Activated CD4-positive, CD25-positive, alpha-beta regulatory T cell treated with anti-CD3 and anti-CD28 coated beads, Interleukin-2, amount 50 U/mL, for 16 hours (primary cell): ENCODE data around the gene NTRK2.
"Not testable (repeated sequence)": the region's sequence is repeated elsewhere in the genome, so short reads cannot be mapped to it uniquely, and the experiment has no call there.

Experiments used
- DNase-seq: peaks from one replicate; pipeline ENCODE4 v3.0.0-alpha.2; 2020; ENCODE audit warnings: low read depth, low spot score

Gene NTRK2

DNA sequence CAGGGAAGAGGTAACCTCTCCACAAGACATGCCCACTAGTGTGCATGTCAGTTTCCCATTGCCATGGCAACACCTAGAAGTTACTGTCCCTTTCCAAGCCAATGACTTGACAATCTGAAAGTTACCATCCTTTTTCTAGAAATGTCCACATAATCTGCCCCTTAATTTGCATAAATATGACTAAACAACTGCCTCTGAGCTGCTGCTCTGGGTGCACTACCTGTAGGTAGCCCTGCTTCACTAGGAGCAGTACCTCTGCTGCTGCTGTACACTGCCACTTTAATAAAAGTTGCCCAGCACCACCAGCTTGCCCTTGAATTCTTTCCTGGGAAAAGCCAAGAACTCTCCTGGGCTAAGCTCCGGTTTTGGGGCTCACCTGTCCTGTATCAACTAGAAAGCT, 392.4 kb downstream of the NTRK2 start:
- no peak for DNase-seq

DNA sequence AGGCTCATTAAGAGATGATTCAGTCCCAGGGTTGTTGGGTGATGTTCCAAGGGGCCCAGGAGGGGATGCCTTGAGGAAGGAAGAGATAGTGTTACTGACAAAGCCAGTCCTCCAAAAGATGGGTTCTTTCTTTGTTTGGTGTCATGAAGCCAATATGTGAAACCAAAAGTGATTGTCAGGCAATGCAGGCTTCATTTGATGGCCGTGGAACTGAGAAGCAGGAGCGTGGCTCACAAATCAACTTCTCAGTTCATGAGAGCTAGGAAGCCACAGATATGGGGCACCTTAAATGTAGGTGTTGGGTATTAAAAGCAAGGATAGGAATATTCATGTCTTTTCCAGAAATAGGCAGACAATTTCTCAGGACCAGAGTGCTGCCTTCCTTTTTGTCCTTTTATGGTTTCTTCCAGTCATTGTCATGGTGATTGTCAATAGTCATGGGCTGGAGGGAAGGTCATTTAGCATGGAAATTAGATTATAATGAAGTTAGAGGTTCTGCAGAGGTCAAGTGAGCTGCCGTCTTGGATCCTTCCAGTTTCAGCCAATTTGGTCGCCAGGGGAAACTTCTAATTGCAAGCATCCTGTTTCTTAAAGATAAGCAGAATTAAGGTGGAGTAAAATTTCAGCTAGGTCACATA, 393.0 kb downstream of the NTRK2 start:
- no peak for DNase-seq

DNA sequence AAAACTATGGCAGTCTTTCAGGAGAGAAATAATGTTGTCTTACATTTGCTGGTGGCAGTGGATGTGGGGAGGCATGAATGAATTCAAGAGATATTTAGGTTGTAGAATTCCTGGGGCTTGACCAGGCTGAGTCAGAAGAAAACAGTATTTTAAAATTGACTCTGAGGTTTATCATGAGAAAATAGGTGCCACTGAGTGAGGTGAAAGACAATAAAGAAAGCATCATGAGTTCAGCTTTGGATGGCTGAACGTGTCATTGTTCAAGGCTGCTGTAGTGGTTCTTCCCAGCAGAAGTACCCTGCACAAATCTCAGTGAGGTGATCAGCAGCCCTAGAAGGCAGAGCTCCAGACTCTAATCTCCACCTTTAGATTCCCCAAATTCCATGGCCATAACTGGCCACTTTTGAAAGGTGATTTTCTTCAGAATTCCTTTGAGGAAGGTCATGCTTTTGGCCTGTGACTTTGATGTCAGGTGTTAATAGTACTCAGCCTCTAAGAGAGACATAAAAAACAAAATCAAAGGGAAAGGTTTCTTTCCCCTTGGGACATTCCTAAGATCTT, 395.4 kb downstream of the NTRK2 start:
- DNase-seq, result no peak

DNA sequence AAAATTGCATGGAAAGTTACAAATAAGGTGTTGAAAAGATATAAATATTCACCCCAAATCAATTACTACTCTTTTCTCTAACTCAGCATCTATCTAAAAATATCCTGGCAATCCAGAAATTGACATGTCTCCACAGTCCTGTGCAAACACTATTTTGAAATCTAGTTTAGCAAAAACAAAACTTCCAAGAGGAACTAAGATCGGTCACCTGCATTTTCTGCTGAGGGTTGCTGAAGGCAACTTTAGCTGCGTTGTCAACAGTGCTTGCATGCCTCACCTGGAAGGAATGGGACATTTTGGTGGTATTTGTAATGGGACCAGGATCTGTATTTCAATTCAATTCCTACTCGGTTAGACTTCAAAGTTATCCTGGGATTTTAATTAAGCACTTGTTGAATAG, 398.3 kb downstream of the NTRK2 start:
- no peak for DNase-seq

DNA sequence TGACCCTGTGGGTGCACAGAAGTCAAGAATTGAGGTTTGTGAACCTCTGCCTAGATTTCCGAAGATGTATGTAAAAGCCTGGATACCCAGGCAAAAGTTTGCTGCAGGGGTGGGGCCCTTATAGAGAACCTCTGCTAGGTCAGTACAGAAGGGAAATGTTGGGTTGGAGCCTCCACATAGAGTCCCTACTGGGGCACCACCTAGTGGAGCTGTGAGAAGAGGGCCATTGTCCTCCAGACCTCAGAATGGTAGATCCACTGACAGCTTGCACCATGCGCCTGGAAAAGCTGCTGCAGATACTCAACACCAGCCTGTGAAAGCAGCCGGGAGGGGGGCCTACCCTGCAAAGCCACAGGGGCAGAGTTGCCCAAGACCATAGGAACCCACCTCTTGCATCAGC, 399.9 kb downstream of the NTRK2 start:
- DNase-seq, result not testable (repeated sequence)
